Peyer's patch (tissue), 4 donors: ENCODE data around the gene SPRED2. TPM values are rescaled to one million over a fixed set of nuclear protein-coding genes. Genes with fewer than 3 reads are reported as not detected.
"Not testable (repeated sequence)": the region's sequence is repeated elsewhere in the genome, so short reads cannot be mapped to it uniquely, and the experiment has no call there.

Experiments used
- DNase-seq, 3 donors: peaks; one replicate each; pipeline ENCODE4 v3.0.0-alpha.2; 2017 to 2019
- H3K27ac ChIP-seq, 4 donors: fragments of 200-600 bp; sonication (generic); one replicate each; pipeline ENCODE4 v1.5.1; 2016 to 2019
- H3K27me3 ChIP-seq, 2 donors: fragments of 200-600 bp; sonication (generic); one replicate each; pipeline ENCODE4 v1.5.1; 2019
- H3K36me3 ChIP-seq, 3 donors: fragments of 200-600 bp; sonication (generic); one replicate each; pipeline ENCODE4 v1.5.1; 2016 to 2019
- H3K4me1 ChIP-seq, 4 donors: fragments of 200-600 bp; sonication (generic); one replicate each; pipeline ENCODE4 v1.5.1; 2016 to 2019
- H3K4me3 ChIP-seq, 4 donors: fragments of 200-600 bp; sonication (generic); 1 replicate in 3 of 4; 2 replicates in 1 of 4; pipeline ENCODE4 v1.5.1; 2016 to 2019; ENCODE audit warnings: mild to moderate bottlenecking in 1 of 4
- H3K9me3 ChIP-seq, 4 donors: fragments of 200-600 bp; sonication (generic); one replicate each; pipeline ENCODE4 v1.5.1; 2016 to 2019; ENCODE audit warnings: mild to moderate bottlenecking in 1 of 4
- CTCF ChIP-seq, 6 experiments: fragments of 450-650 bp in 4 of 6; fragments of 200-600 bp in 2 of 6; sonication (generic) in 1 of 6; IDR thresholded peaks; one replicate each; pipeline ENCODE4 v1.5.1; 2017 to 2019; ENCODE audit warnings: antibody characterized with exemption in 6 of 6, mild to moderate bottlenecking in 3 of 6, moderate library complexity in 1 of 6
- POLR2A ChIP-seq, 2 donors: fragments of 450-650 bp; IDR thresholded peaks; one replicate each; pipeline ENCODE4 v1.5.1; 2017; ENCODE audit warnings: antibody characterized with exemption in 2 of 2, mild to moderate bottlenecking in 2 of 2, moderate library complexity in 2 of 2
- total RNA-seq, 4 donors: library from RNA; depleted of rRNA; stranded (reverse); fragments of >200 nt; gene quantifications; one replicate each; pipeline ENCODE4 v1.1.0, GENCODE V29; 2016

The SPRED2 gene
- total RNA-seq, 4 donors from 2014 or later: 14.9 to 26.9 (median 23.0) TPM

DNA sequence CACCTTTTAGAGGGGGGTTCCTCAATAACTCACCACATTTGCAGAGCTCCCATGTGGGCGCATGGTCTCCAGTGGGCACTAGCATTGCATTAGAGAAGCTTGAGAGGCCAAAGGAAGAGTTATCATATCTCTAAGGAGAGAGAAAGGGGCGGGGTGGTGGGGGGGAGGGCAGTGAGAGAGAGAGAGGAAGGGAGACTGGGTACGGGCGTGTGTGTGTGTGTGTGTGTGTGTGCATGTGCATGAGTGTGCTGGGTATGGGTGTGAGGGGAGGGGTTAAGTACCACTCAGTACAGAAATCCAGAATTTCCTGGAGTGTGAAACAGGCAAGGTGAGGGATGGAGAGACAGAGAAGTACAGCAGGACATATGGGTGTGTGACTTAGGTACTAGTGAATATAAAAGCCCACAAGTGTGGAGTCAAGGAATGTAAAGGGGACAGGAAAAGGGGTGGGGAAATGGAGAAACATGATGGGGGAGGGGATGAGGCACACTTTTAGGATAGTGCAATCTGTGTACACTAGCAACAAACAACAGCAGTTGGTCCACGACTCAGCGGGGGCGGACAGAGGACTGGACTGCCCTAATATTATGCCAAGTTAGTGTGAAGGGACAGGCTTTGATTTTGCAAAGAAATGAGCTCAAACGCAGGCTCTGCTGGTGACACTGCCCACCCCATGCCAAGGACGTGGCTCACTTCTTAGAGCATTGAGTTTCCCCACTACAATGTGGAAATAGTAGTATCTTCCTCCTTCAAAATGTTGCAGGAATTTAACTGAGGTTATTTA, 91.3 kb downstream of the SPRED2 start:
- TF ChIP-seq POLR2A (IDR thresholded peaks at IDR 0.05): no peak
- no peak for TF ChIP-seq CTCF (IDR thresholded peaks at IDR 0.05)
- H3K4me3 ChIP-seq: no peak overlapping the region
- no peak for DNase-seq
- no peaks in the 10 kb centered on the region for H3K9me3 ChIP-seq
- no peaks in the 10 kb centered on the region for H3K4me1 ChIP-seq
- H3K36me3 ChIP-seq: peaks cover 0 to 8% (median 0%) of the 10 kb centered on the region in 3 donors
- no peak overlapping the region for H3K27ac ChIP-seq
- no peaks in the 10 kb centered on the region for H3K27me3 ChIP-seq

GRCh38 chr2:65339648-65340047, 92.8 kb downstream of the SPRED2 start:
- no peaks in the 10 kb centered on the region for H3K9me3 ChIP-seq
- H3K4me3 ChIP-seq: no peak overlapping the region
- H3K36me3 ChIP-seq: peaks cover 0 to 6% (median 0%) of the 10 kb centered on the region in 3 donors
- no peaks in the 10 kb centered on the region for H3K4me1 ChIP-seq
- DNase-seq: no peak
- H3K27ac ChIP-seq: no peak overlapping the region
- TF ChIP-seq POLR2A (IDR thresholded peaks at IDR 0.05): no peak
- no peak for TF ChIP-seq CTCF (IDR thresholded peaks at IDR 0.05)
- H3K27me3 ChIP-seq: no peaks in the 10 kb centered on the region

GRCh38 chr2:65338830-65339495, 93.4 kb downstream of the SPRED2 start:
- not testable (repeated sequence) for H3K27me3 ChIP-seq, H3K36me3 ChIP-seq, H3K27ac ChIP-seq, H3K4me1 ChIP-seq, H3K9me3 ChIP-seq, DNase-seq, H3K4me3 ChIP-seq

DNA sequence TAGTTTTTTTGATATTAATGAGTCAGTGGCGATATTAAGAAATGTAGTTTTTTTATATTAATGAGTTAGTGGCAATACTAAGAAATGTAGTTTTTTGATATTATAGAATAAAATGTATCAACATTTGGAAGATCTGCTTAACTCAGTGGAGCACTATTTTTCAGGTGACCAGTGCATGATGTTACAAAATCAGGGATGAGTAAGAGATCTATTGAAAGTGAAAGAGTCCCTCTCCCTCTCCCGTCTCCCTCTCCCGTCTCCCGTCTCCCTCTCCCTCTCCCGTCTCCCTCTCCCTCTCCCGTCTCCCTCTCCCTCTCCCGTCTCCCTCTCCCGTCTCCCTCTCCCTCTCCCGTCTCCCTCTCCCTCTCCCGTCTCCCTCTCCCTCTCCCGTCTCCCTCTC, 94.5 kb downstream of the SPRED2 start:
- not testable (repeated sequence) for DNase-seq, H3K27ac ChIP-seq, H3K4me1 ChIP-seq, H3K27me3 ChIP-seq, H3K4me3 ChIP-seq, H3K9me3 ChIP-seq
- peaks cover 0 to 14% (median 0%) of the 10 kb centered on the region in 3 donors for H3K36me3 ChIP-seq

- TF ChIP-seq CTCF (IDR thresholded peaks at IDR 0.05) (no peak), POLR2A (IDR thresholded peaks at IDR 0.05) (no peak)
Measured at GRCh38 chr2:65334714-65335113, 97.7 kb downstream of the SPRED2 start.

GRCh38 chr2:65331336-65332025, 100.9 kb downstream of the SPRED2 start:
- no peak for DNase-seq
- no peak overlapping the region for H3K27ac ChIP-seq
- no peaks in the 10 kb centered on the region for H3K4me1 ChIP-seq
- H3K4me3 ChIP-seq: no peak overlapping the region
- H3K36me3 ChIP-seq: peaks cover 0 to 48% (median 0%) of the 10 kb centered on the region in 3 donors
- TF ChIP-seq POLR2A (IDR thresholded peaks at IDR 0.05) (no peak), CTCF (IDR thresholded peaks at IDR 0.05) (no peak)
- no peaks in the 10 kb centered on the region for H3K27me3 ChIP-seq
- no peaks in the 10 kb centered on the region for H3K9me3 ChIP-seq

More at GRCh38 chr2:65334714-65335113, 97.7 kb downstream of the SPRED2 start:
- no peaks in the 10 kb centered on the region for H3K4me1 ChIP-seq
- H3K4me3 ChIP-seq: no peak overlapping the region
- peaks cover 0 to 40% (median 0%) of the 10 kb centered on the region in 3 donors for H3K36me3 ChIP-seq
- H3K27ac ChIP-seq: no peak overlapping the region
- H3K27me3 ChIP-seq: no peaks in the 10 kb centered on the region
- DNase-seq: no peak
- no peaks in the 10 kb centered on the region for H3K9me3 ChIP-seq
